ENCODE measurements around the gene ZNF787.

The ZNF787 gene

GRCh38 chr19:56087647-56088496, 33.2 kb downstream of the ZNF787 start:
- TF ChIP-seq POLR2A (IDR thresholded peaks at IDR 0.05; ENCODE audit: low read length): no peak
- no peak for TF ChIP-seq GATA1 (IDR thresholded peaks at IDR 0.05; ENCODE audit: low read depth, low read length)
- DNase-seq: no peak

GRCh38 chr19:56086671-56087430, 34.2 kb downstream of the ZNF787 start:
- DNase-seq: no peak
- TF ChIP-seq GATA1 (IDR thresholded peaks at IDR 0.05; ENCODE audit: low read depth, low read length): no peak
- TF ChIP-seq POLR2A (IDR thresholded peaks at IDR 0.05; ENCODE audit: low read length): no peak

GRCh38 chr19:56085571-56086275, 35.4 kb downstream of the ZNF787 start:
- no peak for DNase-seq
- TF ChIP-seq POLR2A (IDR thresholded peaks at IDR 0.05; ENCODE audit: low read length): no peak
- no peak for TF ChIP-seq GATA1 (IDR thresholded peaks at IDR 0.05; ENCODE audit: low read depth, low read length)

GRCh38 chr19:56084835-56085536, 36.1 kb downstream of the ZNF787 start:
- TF ChIP-seq POLR2A (IDR thresholded peaks at IDR 0.05; ENCODE audit: low read length) (no peak), GATA1 (IDR thresholded peaks at IDR 0.05; ENCODE audit: low read depth, low read length) (no peak)

GRCh38 chr19:56083668-56084067, 37.4 kb downstream of the ZNF787 start:
- no peak for TF ChIP-seq POLR2A (IDR thresholded peaks at IDR 0.05; ENCODE audit: low read length)
- no peak for TF ChIP-seq GATA1 (IDR thresholded peaks at IDR 0.05; ENCODE audit: low read depth, low read length)
- no peak for DNase-seq

More at GRCh38 chr19:56084835-56085536, 36.1 kb downstream of the ZNF787 start:
- no peak for DNase-seq

- TF ChIP-seq POLR2A (IDR thresholded peaks at IDR 0.05; ENCODE audit: low read length): no peak
- TF ChIP-seq GATA1 (IDR thresholded peaks at IDR 0.05; ENCODE audit: low read depth, low read length): no peak
- peak; percentile 83 to 88 for DNase-seq
Observed at GRCh38 chr19:56080669-56081401, 40.3 kb downstream of the ZNF787 start.

- TF ChIP-seq GATA1 (IDR thresholded peaks at IDR 0.05; ENCODE audit: low read depth, low read length): no peak
- TF ChIP-seq POLR2A (IDR thresholded peaks at IDR 0.05; ENCODE audit: low read length): no peak
- DNase-seq: no peak
Observed at GRCh38 chr19:56079609-56080008, 41.5 kb downstream of the ZNF787 start.

GRCh38 chr19:56076498-56076897, 44.6 kb downstream of the ZNF787 start:
- TF ChIP-seq GATA1 (IDR thresholded peaks at IDR 0.05; ENCODE audit: low read depth, low read length) (no peak), POLR2A (IDR thresholded peaks at IDR 0.05; ENCODE audit: low read length) (no peak)
- peak; percentile 56 to 66 for DNase-seq

GRCh38 chr19:56071151-56071550, 49.9 kb downstream of the ZNF787 start:
- DNase-seq: peak in 1 of 2 experiments; percentile 18

GRCh38 chr19:56069642-56070041, 51.5 kb downstream of the ZNF787 start:
- TF ChIP-seq POLR2A (IDR thresholded peaks at IDR 0.05; ENCODE audit: low read length) (no peak), GATA1 (IDR thresholded peaks at IDR 0.05; ENCODE audit: low read depth, low read length) (no peak)
- DNase-seq: no peak

More at GRCh38 chr19:56071151-56071550, 49.9 kb downstream of the ZNF787 start:
- TF ChIP-seq POLR2A (IDR thresholded peaks at IDR 0.05; ENCODE audit: low read length): no peak
- TF ChIP-seq GATA1 (IDR thresholded peaks at IDR 0.05; ENCODE audit: low read depth, low read length): no peak

GRCh38 chr19:56066152-56067023, 54.7 kb downstream of the ZNF787 start:
- TF ChIP-seq GATA1 (IDR thresholded peaks at IDR 0.05; ENCODE audit: low read depth, low read length): no peak
- TF ChIP-seq POLR2A (IDR thresholded peaks at IDR 0.05; ENCODE audit: low read length): no peak
- DNase-seq: peak; percentile 40 to 75

- TF ChIP-seq GATA1 (IDR thresholded peaks at IDR 0.05; ENCODE audit: low read depth, low read length): no peak
- no peak for TF ChIP-seq POLR2A (IDR thresholded peaks at IDR 0.05; ENCODE audit: low read length)
- DNase-seq: no peak
Observed at GRCh38 chr19:56053596-56053995, 67.5 kb downstream of the ZNF787 start.

All from erythroblast (primary cell).